HEK293T (cell line): ENCODE results near the gene PHEX.

Source experiments
- BHLHE40 ChIP-seq: fragments of 450-650 bp; IDR thresholded peaks from 2 replicates; pipeline ENCODE4 v1.6.1; 2016; ENCODE audit warnings: mild to moderate bottlenecking, moderate library complexity, borderline replicate concordance
- ELF4 ChIP-seq: fragments of 450-650 bp; IDR thresholded peaks from 2 replicates; pipeline ENCODE4 v1.6.1; 2017; ENCODE audit warnings: antibody characterized with exemption
- FOXA1 ChIP-seq: fragments of 450-650 bp; IDR thresholded peaks from 2 replicates; pipeline ENCODE4 v1.6.1; 2016; ENCODE audit warnings: mild to moderate bottlenecking
- FOXK2 ChIP-seq: fragments of 450-650 bp; IDR thresholded peaks from 2 replicates; pipeline ENCODE4 v1.6.1; 2016; ENCODE audit warnings: mild to moderate bottlenecking
- HDGF ChIP-seq: fragments of 450-650 bp; IDR thresholded peaks from 2 replicates; pipeline ENCODE4 v1.6.1; 2017; ENCODE audit warnings: antibody characterized with exemption, borderline replicate concordance
- L3MBTL2 ChIP-seq: fragments of 450-650 bp; conservative IDR thresholded peaks from 2 replicates; pipeline ENCODE4 v1.6.1; 2016; ENCODE audit warnings: mild to moderate bottlenecking
- PKNOX1 ChIP-seq: fragments of 450-650 bp; IDR thresholded peaks from 2 replicates; pipeline ENCODE4 v1.6.1; 2016
- SP1 ChIP-seq: fragments of 450-650 bp; IDR thresholded peaks from 2 replicates; pipeline ENCODE4 v1.6.1; 2017
- ZNF384 ChIP-seq: fragments of 450-650 bp; IDR thresholded peaks from 2 replicates; pipeline ENCODE4 v1.6.1; 2016

DNA sequence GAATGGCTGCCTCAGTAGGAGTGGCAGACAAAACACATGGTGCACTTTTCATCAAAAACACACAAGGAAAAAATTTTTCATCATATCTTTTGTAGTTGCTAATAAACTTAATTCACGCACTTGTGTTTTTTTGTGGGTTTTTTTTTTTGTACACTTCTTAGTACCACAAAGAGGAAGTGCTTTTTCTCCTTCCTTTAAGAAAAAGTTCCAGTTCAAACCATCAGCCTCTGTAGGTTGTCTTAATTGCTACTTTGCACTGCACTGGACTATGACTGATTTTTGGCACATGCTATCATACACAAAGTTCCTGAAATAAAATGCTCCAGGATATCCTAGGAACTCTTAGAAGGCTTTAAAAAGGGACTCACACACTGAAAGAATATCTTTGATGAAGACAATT is at the start of gene PHEX:
- TF ChIP-seq L3MBTL2 (no peak), FOXK2 (no peak), SP1 (no peak), ZNF384 (no peak), BHLHE40 (no peak), HDGF (no peak), ELF4 (no peak), FOXA1 (no peak), PKNOX1 (no peak)
